CD4-positive, alpha-beta T cell treated with Interleukin-4 for 4 hours (primary cell): ENCODE results near the gene APPBP2.
A peak's percentile ranks its signal among the peaks of the same experiment; 100 is the strongest.
"Not testable (repeated sequence)": the region's sequence is repeated elsewhere in the genome, so short reads cannot be mapped to it uniquely, and the experiment has no call there.

Experiments used
- DNase-seq: peaks from one replicate; pipeline ENCODE4 v3.0.0-alpha.2; 2020

Gene APPBP2

DNA sequence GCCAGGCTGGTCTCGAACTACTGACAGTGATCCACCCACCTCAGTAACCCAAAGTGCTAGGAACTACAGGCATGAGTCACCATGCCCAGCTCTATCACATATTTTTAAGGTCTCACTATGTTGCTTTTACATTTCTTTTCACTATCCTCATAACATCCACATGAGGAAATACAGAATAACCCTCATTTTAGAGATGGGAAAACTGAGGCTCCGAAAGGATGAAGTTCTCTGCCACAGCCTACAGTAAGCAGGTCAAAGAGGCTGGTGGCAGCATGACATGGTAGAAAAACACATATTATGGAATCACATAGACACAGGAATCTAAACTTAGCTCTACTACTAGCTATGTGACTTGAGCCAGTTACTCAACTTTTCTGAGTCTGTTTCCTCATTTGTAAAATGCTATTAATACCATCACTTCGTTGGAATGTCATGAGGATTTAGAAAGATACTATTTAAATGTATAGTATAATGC lies 32.2 kb downstream of the APPBP2 start:
- DNase-seq = no peak

DNA sequence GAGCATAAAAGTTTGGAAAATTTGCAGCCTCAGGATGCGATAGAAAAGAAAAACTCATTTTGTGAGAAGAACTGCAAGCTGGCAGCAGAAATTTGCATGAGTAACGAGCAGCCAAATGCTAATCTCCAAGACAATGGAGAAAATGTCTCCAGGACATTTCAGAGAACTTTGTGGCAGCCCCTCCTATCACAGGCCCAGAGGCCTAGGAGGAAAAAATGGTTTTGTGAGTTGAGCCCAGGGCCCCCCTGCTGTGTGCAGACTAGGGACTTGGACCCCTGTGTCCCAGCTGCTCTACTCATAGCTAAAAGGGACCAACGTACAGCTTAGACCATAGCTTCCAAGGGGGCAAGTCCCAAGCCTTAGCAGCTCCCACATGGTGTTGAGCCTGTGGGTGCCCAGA lies 34.3 kb downstream of the APPBP2 start:
- no peak for DNase-seq

DNA sequence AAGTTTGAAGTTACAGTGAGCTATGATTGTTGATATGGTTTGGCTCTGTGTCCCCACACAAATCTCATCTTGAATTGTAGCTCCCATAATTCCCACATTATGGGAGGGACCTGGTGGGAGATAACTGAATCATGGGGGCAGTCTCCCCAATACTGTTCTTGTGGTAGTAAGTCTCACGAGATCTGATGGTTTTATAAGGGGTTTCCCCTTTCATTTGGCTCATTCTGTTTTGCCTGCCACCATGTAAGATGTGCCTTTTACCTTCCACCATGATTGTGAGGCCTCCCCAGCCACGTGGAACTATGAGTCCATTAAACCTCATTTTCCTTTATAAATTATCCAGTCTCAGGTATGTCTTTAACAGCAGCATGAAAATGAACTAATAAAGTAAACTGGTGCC lies 35.4 kb downstream of the APPBP2 start:
- not testable (repeated sequence) for DNase-seq

DNA sequence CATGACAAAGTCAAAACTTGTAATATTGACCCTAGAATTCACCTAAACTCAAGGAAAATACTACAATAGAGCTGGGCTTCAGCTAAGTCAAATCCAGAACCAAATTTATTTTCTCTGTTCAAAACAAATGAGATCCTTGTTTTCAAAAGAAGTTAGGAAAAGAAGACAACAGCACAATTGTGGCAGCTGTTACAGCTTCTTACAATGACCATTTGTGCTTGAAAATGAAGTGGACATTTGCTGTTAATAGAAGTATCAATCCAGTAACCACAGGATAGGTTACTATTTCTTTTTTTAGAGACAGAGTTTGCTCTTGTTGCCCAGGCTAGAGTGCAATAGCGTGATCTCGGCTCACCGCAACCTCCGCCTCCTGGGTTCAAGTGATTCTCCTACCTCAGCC lies 44.4 kb downstream of the APPBP2 start:
- no peak for DNase-seq

DNA sequence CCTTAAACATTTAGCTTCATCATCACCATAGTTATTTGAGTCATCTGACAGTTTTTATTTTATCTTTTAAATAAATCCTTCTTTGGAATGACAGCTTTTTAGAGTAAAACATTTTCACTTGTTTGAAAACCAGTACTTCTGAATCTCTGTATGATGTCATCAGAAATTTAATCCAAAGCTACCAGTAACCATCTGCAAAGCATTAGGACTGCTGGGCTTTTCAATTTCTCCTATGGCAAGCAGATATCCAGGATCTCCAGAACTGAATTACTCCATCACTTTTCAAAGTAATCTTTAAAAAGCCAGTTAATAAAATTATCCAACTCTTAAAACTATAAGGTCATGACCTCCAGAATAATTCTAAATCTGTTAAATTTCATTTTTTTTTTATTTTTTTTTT lies 52.3 kb downstream of the APPBP2 start:
- no peak for DNase-seq

DNA sequence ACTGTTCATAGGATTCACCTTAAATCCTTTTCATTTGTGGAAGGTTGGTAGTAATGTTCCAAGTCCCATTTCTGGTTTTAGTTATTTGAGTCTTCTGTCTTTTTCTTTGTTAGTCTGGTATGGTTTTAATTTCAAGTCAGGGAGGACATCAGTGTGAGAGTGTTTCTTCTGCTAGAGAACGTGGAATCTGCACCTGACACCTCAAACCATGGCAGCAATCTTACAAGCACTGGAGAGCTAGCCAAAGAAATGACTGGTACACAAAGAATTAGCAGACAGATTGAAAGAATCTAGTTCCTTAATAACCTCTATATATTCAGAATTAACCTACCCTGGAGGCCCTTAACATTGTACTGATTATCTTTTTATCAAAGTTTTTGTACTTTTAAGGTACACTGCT lies 53.6 kb downstream of the APPBP2 start:
- DNase-seq = no peak

DNA sequence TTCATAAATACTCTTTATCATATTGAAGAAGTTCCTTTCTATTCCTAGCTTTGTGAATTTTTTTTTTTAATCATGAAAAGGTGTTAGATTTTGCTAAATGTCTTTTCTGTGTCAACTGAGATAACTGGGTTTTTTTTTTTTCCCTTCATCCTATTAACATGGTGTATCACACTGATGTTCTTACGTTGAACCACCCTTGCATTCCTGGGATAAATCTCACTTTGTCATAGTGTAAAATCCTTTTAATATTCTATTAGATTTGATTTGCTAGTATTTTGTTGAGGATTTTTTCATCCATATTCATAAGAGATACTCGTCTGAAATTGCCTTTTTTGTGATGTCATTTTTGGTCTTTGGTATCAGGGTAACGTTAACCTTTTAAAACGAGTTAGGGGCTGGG lies 54.6 kb downstream of the APPBP2 start:
- no peak for DNase-seq

DNA sequence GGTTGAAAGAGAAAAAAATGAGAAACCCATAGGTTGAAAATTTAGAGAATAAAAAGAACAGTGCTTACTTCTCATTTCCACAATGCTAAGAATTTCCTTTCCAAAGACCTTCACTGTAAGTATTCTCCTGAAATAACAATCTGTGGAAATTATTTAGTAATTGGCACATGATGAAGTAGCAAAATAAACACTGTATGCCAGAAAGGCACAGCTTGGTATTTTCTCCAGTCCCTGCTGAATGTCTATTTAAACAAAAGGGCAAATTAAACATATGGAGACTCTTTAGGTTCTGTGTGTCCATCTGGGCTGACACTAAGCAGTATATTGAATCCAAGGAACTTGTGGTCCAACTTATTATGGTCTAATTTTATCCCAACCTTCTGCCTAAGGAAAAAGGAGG lies 57.7 kb downstream of the APPBP2 start:
- no peak for DNase-seq

DNA sequence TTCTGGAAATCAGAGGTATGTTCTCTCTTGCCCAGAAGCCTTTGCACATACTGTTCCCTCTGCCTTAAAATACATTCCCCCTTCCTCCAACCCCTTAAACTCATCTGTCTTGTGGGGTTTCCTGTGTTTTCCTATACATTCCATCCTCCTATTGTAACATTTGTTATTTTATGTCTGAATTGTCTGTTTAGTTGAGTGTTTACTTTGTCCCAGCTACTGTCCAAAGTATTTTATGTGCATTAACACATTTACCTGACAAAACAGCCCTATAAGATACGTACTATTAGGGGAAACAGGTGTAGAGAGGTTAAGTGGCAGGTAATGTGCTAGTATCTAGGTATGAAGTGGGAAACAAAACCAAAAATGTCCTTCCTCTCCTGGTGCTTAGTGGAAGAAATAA lies 61.7 kb downstream of the APPBP2 start:
- no peak for DNase-seq

DNA sequence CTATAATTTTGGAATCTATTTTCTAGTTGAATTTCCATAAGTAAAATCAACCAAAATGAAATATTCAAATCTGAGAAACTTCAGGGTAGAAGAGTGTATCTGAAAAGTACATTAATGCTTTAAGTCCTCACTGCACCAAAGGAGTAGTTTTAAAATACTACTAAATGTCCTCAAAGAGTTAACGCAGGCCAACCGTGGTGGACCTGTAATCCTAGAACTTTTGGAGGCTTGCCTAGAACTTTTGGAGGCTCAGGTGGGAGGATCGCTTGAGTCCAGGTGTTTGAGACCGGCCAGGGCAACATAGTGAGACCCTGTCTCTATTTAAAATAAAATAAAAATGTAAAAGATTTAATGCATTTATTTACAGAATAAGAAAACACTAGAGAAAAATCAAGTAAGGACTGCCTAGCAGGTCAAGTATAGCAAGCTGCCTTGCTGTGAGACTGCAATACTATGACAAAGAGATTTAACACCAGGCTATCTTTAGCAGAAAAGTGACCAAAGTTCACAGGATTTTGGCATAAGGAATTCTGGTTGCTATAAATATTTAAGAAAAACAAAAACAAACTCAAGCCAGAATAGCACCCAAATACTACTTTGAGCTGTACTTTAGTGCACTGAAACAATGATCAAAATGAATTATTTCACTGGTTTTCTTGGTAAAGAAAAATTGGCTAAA lies 62.7 kb downstream of the APPBP2 start:
- DNase-seq = no peak

DNA sequence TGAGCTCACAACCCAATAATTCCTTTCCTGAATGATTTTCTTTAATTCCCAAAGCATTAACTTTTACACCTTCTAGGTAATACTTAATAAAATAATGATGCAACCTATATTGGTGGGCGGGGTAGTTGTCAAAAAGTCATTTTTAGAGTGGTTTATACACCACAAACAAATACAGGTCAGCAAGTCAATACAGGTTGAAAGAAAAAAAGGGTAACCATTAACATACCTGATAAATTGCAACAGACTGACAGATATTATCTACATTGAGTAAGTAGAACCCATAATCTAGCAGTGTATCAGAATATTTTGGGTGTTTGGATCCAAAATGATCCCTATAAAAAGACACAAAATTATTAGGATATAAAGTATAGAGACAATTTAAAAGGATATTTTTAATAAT lies 64.5 kb downstream of the APPBP2 start:
- no peak for DNase-seq

DNA sequence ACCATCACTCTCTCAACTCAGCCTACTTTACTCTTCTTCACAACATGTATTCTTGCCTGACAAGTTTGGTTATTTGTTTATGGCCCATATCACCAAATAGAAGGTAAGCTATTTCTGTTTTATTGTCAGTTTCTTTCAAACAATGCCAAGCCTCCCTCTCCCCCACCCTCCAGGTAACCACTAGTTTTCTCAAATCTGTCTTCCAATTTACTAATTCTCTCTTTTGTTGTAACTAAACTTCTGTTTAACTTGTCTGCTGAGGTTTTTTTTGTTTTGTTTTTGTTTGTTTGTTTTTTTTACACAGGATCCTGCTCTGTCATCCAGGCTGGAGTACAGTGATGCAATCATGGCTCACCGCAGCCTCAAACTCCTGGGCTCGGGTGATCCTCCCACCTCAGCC lies 68.9 kb downstream of the APPBP2 start:
- no peak for DNase-seq

DNA sequence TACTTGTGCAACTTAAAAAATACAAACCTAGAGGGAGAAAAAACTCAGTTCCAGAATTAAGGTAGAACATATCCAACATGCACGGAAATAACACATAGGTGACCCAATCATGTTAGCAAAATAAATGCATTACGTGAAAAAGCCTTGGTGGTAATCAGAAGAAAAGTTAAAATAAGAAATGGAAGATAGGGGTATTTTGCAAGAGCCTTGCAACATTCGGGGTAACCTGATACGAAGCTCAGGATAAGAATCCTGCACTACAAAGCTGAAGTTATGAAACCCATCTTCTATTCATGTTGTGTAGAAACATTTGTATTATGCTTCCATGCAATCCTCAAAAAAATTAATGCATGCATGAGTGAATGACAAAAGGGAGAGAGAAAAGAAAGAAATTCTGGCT lies 70.7 kb downstream of the APPBP2 start:
- DNase-seq = no peak

DNA sequence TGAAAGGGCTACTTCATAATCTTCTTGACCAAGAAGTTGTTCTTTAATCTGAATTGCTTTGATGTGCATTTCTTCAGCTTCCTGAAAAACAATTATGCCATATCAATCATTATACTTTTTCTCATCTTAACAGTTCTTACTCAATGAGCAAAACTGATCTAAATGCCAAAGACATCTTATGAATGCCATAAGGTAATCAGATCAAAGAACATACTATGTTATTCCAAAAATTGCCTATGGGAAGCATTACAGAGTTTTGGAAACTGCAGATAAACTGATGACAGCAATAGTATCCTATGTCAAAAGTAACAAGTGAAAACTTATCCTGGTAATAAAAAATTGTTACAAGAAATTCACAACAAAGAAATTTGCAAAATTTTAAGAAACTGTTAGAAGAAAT lies 74.1 kb downstream of the APPBP2 start:
- DNase-seq = no peak

DNA sequence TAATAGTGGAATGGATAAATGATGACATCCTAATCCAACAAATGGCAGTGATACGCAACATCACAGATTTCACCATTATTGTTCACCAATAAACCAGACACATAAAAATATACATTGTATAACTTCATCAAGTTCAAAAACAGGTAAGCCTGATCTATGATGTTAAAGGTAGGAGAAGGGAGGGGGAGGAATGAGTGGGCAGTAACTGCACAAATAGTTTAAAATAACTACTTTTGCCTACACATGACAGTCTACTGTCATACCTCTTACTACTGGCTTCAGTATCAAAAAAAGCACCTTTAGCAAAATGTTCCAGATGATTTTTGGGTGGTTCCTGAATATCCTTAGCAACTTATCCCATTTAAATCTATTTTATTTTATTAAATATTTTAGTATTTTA lies 75.0 kb downstream of the APPBP2 start:
- DNase-seq = no peak

DNA sequence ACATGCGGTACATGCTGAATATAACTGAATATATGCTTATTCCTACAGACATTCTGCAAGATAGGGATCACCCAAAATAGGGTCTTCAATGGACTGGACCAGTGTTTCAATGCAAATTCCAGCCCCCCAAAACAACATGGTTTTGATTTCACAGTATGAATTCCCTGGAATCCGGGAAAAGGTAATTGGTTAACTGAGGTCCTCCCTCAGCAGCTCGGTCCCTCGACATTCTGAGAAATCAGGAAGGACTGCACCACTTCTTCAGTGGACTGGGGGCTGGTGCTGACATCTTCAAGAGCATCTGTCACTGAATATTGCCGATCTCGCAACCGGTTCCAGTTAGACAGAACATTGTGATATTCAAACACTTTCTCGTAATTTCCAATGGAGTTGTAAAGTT lies 78.7 kb downstream of the APPBP2 start:
- DNase-seq = no peak

DNA sequence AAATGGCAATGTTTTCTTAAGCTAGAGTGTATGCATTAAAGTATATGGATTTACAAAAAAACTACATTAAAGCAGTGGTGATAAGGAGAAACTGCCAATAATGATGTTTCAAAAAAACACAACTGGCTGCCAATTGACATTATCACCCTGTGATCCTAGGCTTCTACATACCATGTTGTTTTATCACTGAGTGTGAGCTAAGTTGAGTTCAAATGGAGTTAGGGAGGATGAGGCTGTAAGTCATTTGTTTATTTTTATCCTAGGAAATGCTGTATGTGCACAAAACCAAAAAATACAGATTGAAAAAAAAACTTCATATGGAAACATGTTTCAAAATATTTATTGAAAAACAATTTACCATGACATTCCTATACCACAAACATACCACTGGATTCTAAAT lies 80.9 kb downstream of the APPBP2 start:
- DNase-seq = no peak

DNA sequence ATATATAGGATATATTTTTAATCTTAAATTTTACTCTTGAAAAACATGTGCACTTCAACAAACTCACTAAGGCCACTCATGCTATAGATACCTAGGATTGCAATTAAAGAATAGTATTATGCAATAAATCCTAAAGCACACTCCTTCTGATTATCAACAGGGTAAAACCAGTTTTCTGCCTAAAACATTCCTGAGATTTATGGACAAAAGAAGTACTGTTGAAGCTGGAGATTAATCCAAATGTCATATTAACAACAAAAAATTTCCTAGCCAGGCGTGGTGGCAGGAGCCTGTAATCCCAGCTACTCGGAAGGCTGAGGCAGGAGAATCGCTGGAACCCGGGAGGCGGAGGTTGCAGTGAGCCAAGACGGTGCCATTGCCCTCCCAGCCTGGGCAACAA lies 82.3 kb downstream of the APPBP2 start:
- DNase-seq = no peak

DNA sequence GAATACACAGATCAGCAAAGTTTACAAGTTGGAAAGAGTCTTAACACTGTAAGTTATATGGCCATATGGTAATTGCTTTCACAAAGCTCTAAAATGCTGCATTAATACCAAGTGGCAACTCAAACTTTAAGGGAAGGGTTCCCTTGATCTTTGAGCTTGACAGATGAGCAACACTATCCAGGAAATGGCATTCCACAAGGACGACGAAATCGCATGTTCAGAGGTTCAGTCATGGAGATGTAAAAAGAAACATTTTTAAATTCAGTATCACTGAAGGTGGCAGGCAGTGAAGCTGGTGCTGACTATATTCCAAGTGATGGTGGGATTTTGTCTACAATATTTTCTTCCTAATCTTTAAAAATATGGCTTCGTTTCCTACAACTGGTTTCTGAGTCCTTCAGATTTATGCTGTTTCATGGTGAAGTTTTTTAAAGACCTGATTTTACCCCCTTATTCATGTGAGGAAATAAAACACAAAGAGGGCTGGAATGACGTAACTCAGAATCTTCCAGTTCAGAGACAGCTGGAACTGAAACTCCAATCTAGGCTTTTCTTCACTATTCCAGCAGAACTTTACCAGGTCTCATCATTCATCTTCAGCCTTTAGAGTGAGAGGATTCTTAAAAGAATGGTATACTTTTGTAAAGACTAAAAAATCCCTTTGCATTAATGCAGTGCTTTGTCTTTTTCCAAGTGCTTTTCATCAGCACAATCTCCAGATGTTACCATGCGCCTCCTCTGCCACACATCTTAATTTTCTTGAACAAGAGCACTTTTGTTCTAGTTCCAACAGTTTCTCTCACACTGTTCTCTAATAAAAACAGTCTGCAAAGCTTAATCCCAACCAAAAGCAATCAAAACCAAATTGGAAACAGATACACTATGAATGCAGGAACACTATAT lies 83.5 kb downstream of the APPBP2 start:
- no peak for DNase-seq

DNA sequence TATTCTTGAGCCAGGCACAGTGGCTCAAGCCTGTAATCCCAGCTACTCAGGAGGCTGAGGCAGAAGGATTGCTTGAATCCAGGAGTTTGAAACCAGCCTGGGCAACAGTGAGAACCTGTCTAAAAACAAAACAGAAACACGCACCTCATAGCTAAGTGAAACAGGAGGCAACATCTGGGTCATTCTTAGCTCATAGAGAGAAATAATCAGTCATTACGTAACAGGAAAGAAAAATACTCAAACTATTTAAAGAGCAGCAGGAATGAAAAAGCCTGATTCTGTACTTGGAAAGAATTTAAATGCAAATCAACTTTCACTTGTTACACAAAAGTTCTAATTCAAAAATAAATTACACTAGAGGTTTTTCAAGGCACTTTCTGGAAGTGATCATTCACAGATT lies 86.5 kb downstream of the APPBP2 start:
- no peak for DNase-seq

DNA sequence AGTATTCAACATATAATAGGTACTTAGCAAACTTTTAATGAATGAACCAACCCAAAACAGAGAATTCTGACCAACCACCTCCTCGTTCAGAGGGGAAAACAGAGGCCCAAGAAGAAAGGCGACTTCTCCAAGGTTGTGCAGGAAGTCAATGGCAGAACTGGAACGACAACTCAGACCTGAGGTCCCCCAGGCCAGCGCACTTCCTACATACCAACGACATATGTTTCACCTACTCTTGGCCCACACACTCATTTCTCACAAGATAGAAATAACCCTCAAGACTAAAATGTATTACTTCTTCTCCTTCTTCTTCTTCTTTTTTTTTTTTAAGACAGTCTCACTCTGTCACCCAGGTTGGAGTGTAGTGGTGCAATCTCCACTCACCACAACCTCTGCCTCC lies 89.4 kb downstream of the APPBP2 start:
- DNase-seq = no peak

DNA sequence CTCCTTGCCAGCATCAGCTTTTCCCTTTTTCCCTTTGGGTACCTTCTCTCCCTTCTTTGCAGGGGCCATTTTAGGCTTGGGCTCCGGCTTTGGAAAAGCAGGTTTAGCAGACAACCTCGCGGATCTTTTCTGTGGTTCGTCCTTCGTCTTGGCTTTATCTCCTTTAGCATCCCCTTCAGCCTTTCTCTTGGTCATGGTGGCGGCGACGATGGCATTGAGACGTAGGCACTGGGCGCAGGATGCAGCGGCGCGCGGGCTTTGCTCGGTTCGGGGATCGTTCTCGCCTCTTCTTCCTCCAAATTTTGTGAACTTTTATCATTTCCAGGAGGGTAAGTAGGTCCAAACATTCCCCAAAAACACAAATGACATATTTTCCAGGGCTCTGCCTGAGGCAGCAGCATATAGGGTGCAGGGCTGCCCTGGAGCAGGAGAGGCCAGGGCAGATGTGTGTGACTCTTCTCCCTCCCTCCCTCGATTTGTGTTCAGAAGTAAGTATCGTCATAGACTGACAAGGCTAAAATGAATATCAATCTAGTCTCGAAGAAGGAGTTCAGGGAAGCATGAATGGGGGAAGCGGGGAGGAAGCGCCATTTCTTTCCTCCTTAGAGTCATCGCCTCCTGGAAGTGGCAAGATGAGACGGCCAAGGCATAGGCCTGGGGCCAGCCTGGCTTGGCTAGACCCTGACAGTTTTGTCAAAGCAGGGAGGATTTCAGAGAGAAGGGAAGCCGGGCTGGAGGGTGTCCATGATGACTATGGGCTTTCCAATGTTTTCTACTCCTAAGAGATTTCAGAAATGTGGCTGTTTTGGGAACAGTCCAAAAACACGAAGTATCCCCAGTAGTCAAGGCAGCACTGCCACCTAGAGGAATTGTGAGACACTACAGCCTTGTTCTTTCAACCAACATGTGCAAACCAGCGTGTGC lies 90.5 kb downstream of the APPBP2 start:
- peak; percentile 67 for DNase-seq
